ENCODE results near the gene BABAM1. TPM values are rescaled to one million over a fixed set of nuclear protein-coding genes. Genes with fewer than 3 reads are reported as not detected.
A peak's percentile ranks its signal among the peaks of the same experiment; 100 is the strongest.

Gene BABAM1
- total and polyA plus RNA-seq, 9 of the 15 experiments (the other 6 are each of a cell fraction or from before 2014, with no cell fraction given) = 14.7 to 160 (median 113) TPM

GRCh38 chr19:17292301-17293074 is 25.2 kb downstream of the BABAM1 start (continued):
- TF ChIP-seq NFIC (IDR thresholded peaks at IDR 0.05) (0 out of 2 replicates have a peak, but pooled peaks have one; percentile 11), KLF1 (tag; IDR thresholded peaks at IDR 0.05) (no peak), CTCFL (IDR thresholded peaks at IDR 0.05; ENCODE audit: borderline replicate concordance, insufficient read depth, low read depth, low read length, poor library complexity, severe bottlenecking) (peak; percentile 69), ZNF263 (CRISPR knock-in tag; IDR thresholded peaks at IDR 0.05; ENCODE audit: borderline replicate concordance) (peak; percentile 71), THAP7 (CRISPR knock-in tag; IDR thresholded peaks at IDR 0.05) (no peak), ETV6 (IDR thresholded peaks at IDR 0.05; ENCODE audit: borderline replicate concordance in 1 of 2, low read depth in 2 of 2, low read length in 1 of 2) (no peak), ETV6 (CRISPR knock-in tag; IDR thresholded peaks at IDR 0.05; ENCODE audit: borderline replicate concordance) (no peak), LARP7 (IDR thresholded peaks at IDR 0.05) (no peak), HCFC1 (IDR thresholded peaks at IDR 0.05; ENCODE audit: low read depth, low read length) (peak; percentile 37; the same call in 1 of the 2 replicates), BCOR (IDR thresholded peaks at IDR 0.05) (peak; percentile 83), SIX5 (IDR thresholded peaks at IDR 0.05; ENCODE audit: borderline replicate concordance in 1 of 2, insufficient read depth in 1 of 2, low read depth in 1 of 2, low read length in 2 of 2) (no peak), SREBF1 (IDR thresholded peaks at IDR 0.05; ENCODE audit: borderline replicate concordance, low read depth, low read length) (no peak), PTTG1 (tag; IDR thresholded peaks at IDR 0.05; ENCODE audit: low read depth) (no peak), ZNF518B (CRISPR knock-in tag; IDR thresholded peaks at IDR 0.05) (no peak), NR2C2 (CRISPR knock-in tag; IDR thresholded peaks at IDR 0.05) (no peak), NR2C2 (tag; IDR thresholded peaks at IDR 0.05) (no peak), XRCC3 (IDR thresholded peaks at IDR 0.05) (no peak), BCLAF1 (IDR thresholded peaks at IDR 0.05; ENCODE audit: borderline replicate concordance in 1 of 2, control insufficient read depth in 1 of 2, low read depth in 2 of 2, low read length in 1 of 2) (no peak)

Measured in K562 (cell line).